ENCODE results near the gene LSM7.
"Not testable (repeated sequence)": the region's sequence is repeated elsewhere in the genome, so short reads cannot be mapped to it uniquely, and the experiment has no call there.

The LSM7 gene

DNA sequence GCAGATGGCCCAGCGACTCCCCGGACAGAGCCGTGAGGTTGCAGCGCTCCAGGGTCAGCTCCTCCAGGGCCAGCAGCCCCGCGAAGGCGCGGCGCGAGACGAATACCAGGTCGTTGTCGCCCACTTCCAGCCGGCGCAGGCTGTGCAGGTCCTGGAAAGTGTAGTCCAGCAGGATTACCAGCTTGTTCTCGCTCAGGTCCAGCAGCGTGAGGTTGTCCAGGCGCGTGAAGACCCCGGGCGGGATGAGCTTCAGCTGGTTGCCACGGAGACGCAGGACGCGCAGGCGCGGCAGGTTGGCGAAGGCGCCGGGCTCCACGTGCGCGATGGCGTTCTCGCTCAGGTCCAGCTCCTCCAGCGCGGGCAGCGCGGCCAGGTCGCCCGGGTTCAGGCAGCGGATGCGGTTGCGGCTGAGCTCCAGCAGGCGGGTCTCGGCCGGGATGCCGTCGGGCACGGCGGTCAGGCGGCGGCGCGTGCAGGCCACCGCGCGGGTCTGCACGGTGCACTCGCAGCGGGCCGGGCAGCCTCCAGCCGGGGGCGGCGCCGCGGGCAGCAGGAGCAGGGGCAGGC, 37.1 kb downstream of the LSM7 start:
- no peak for FAIRE-seq

DNA sequence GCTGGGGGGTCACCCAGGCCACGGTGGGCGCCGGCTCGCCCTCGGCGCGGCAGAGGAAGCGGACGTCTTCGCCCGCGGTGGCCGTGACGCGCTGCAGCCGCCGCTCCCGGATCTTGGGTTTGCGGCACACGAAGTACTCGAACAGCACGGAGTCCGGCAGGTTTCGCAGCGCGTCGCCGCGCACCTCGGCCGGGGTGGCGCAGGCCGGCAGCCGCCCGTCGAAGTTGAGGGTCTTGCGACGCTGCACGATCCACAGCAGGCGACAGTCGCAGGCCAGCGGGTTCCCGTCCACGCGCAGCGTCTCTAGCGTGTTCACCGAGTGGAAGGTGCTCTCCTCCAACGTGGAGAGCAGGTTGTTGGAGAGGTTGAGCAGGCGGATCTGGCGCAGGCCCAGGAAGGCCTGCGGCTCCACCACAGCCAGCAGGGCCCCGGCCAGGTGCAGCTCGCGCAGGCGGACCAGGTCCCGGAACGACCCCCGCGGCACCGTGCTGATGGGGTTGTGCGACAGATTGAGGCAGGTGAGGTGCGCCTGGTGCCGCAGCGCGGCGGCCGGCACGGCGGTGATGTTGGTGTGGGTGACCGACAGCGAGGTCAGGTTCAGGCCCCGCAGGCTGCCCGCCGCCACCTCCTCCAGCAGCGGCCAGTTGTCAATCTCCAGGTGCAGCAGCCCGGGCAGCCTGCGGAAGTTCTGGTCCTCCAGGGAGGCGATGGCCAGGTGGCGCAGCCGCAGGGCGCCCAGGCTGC, 37.8 kb downstream of the LSM7 start:
- FAIRE-seq, result no peak

DNA sequence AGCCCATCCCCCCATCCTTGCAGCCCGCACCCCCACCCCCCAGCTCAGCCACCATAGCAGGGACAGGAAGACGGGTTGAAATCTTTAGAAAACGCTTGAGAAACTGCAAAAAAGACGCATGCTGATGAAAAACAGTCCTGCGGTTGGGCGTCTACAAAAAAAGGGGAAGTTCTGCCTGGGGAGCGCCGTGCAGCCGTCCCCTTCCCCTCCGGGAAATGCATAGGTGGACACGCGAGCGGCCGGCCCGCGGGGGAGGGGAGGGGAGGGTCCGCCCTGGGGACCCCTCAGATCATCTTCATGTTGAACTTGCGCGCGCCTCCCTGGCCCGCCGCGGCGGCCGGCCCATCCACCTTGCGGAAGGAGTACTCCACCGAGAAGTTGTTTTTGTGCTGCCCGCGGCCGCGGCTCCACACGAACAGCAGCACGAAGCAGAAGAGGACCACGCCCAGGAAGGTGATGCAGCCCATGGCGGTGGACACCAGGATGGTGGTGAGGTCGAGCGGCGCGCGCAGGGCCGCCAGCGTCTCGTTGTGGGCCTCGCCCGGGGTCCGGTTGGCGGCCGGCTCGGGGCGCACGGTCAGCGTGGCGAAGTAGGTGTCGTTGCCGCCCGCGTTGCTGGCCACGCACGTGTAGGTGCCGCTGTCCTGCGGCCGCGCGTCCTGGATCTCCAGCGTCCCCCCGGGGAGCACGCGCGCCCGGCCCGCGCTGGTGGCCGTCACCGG, 38.5 kb downstream of the LSM7 start:
- no peak for FAIRE-seq

- no peak for FAIRE-seq
These were observed 39.3 kb downstream of the LSM7 start for GRCh38 chr19:2288818-2289713.

DNA sequence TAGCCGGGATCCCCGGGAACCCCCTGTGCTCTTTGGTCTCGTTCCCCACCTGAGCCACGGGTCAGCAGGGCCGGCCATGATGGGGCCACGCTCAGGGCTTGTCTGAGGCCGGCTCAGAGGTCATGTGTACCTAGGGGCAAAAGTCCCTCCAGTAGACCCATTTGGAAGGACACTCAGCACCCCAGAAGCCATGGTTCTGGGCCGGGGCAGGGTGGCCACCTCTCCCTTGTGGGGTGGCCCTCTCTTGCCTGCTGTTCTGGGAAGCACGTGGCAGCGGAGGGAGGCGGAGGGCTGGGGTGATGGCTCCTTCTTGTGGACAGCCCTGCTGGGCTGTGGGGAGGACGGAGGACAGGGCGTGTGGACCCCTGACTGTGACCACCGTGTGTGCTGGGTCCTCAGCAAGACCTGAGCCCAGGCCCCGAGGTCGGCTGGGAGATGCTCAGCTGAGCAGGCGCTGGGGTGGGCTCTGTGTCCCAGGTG, 40.0 kb downstream of the LSM7 start:
- no peak for FAIRE-seq

GRCh38 chr19:2287585-2288337, 40.6 kb downstream of the LSM7 start:
- FAIRE-seq, result no peak

GRCh38 chr19:2286402-2287140, 41.8 kb downstream of the LSM7 start:
- FAIRE-seq, result no peak

DNA sequence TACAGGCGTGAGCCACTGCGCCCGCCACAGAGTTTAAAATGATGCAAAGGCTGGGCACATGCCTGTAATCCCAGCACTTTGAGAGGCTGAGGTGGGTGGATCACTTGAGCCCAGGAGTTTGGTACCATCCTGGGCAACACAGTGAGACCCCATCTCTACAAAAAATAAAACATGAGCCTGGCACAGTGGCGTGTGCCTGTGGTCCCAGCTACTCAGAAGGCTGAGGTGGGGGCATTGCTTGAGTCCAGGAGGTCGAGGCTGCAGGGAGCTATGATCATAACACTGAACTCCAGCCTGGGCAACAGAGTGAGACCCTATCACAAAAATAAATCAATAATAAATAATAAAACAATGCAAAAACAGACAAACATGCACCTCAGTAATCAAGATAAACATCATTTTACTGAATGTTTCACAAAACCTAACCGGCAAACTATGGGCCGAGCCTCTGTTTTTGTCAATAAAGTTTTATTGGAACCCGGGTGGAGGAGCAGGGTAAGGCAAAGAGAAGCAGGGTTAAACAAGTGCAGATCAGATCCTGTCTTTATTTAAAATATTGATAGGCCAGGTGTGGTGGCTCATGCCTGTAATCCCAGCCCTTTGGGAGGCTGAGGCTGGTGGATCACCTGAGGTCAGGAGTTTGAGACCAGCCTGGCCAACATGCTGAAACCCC, 44.4 kb downstream of the LSM7 start:
- no peak for FAIRE-seq

DNA sequence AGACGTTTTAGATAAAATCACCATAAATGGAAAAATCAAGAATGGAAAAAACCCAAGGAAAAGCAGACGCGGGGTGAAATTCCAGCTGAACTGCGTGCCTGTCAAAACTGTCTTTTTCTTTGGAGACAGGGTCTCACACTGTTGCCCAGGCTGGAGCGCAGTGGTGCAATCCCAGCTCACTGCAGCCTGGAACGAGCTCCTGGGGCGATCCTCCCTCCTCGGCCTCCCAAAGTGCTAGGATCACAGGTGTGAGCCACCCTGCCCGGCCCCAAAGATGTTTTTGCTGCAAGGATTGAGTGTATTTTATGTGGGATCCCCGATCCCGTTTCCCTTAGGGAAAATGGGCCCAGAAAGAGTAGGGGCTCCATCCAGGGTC, 45.5 kb downstream of the LSM7 start:
- no peak for FAIRE-seq

- no peak for FAIRE-seq
These were observed 46.1 kb downstream of the LSM7 start, which contains the start of gene PEAK3 for GRCh38 chr19:2282062-2282861. PEAK3 (minus strand) TSS chr19:2282175; CDS start chr19:2280931, 1,244 bp downstream.

DNA sequence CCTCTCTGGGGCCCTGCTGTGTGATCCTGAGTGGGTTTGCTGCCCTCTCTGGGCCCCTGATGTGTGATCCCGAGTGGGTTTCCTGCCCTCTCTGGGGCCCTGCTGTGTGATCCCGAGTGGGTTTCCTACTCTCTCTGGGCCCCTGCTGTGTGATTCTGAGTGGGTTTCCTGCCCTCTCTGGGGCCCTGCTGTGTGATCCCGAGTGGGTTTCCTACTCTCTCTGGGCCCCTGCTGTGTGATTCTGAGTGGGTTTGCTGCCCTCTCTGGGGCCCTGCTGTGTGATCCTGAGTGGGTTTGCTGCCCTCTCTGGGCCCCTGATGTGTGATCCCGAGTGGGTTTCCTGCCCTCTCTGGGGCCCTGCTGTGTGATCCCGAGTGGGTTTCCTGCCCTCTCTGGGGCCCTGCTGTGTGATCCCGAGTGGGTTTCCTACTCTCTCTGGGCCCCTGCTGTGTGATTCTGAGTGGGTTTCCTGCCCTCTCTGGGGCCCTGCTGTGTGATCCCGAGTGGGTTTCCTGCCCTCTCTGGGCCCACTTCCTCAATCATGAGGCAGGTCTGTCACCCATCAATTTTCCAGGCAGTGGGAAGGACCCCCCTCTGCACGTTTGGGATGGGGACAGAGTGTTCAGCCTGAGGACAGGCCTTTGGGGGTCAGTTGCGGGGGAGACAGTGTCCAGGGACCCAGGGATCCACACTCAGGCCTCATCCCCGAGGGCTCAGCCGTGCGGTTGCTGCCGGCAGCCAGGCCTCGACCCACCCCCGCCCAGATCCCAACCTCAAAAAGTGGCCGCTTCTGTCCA, 46.9 kb downstream of the LSM7 start:
- not testable (repeated sequence) for FAIRE-seq

DNA sequence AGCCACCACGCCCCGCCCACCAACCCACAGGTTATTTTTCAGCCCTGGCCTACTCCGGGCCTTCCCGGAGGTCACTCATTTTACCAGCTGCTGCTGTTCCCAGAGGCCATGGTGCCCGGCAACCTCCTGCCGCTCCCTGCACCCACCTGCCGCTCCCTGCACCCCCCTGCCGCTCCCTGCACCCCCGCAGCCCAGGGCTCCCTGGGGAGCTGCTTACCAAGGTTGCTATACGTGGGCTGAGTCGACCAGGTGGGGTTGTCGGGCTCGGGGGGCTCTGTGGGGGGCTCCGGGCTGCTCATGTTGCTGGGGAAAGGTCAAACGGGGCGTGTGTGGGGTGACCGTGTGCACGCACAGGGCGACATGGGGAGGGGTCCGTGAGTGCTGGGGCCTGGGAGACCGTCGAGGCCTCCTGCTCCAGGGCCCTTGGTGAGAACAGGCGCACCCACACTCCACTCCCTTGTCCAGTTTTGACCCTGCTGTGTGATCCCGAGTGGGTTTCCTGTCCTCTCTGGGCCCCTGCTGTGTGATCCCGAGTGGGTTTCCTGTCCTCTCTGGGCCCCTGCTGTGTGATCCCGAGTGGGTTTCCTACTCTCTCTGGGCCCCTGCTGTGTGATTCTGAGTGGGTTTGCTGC, 47.6 kb downstream of the LSM7 start:
- FAIRE-seq, result no peak

- no peak for FAIRE-seq
These were observed 49.8 kb downstream of the LSM7 start for GRCh38 chr19:2278459-2279158.

DNA sequence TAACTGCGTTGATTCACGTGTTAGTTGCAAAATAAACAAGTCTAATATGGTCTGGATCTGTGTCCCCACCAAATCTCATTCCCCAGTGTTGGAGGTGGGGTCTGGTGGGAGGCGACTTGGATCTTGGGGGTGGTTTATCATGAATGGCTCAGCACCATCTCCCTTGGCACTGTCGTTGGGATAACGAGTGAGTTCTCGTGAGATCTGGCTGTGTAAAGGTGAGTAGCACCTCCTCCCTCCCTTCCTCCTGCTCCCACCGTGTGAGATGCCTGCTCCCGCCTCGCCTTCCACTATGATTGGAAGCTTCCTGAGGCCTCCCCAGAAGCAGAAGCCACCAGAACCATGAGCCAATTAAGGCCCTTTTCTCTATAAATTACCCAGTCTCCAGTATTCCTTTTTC, 51.2 kb downstream of the LSM7 start:
- FAIRE-seq, result no peak

DNA sequence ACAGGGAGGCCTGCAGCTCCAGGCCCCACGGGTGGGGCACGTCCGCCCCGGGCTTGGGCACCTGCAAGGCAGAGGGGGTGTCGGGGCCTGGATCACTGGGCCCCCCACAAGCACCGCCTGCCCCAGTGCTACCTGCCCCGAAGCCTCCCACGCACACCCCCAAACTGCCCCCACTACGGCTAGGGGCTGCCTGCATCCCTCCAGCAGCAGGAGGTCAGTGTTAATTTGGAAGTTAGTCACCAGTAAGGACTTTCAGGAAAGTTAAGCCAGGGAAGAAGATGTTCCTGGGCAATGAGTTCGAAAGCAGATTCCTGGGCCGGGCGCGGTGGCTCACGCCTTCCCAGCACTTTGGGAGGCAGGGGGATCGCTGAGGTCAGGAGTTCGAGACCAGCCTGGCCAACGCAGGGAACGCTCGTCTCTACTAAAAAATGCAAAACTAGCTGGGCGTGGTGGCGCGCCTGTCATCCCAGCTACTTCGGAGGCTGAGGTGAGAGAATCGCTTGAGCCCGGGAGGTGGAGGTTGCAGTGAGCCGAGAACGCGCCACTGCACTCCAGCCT, 51.9 kb downstream of the LSM7 start:
- no peak for FAIRE-seq

DNA sequence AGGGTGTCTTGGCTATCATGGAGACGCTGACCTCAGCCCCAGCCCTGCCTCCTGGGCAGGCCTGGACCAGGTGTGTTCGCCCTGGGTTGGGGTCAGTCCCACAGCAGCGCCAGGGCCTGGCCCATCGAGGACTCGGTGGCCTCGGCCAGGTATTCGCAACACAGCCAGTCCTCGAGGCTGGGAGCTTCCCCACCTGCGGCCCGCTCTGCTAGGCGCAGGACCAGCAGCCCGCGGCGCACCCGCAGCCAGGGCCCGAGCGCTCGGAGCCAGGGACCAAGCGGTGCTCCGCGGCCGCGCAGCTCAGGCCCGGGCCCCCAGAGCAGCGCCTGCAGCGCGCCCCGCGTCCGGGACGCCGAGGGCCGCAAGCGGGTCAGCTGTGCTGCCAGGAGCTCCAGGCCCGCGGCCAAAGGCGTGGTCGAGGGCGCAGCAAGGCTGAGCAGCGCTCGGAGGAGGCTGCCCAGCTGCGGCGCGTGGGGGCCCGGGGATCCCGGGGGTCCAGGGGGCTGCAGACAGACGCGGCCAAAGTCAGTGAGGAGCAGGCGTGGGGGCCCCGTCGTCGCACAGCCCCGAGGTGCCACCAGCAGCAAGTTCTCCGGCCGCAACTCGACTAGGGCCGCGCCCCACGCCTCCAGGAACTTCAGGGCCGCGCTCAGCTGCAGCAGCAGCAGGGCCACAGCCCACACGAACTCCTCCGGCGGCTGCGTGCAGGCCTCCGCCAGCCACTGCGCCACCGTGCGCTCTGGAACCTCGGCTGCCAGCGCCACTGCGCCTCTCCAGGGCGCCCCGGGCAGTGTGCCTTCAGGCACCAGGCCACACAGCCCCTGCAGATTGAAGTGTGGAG, 52.6 kb downstream of the LSM7 start:
- FAIRE-seq, result no peak
